Articular chondrocyte of knee joint (primary cell): ENCODE results near the gene DPH1. TPM values are rescaled to one million over a fixed set of nuclear protein-coding genes. Genes with fewer than 3 reads are reported as not detected.
A peak's percentile ranks its signal among the peaks of the same experiment; 100 is the strongest.

Source experiments
- small RNA-seq: library from RNA; depleted of rRNA; stranded (forward); fragments of <200 nt; gene quantifications from one replicate; pipeline ENCODE3, GENCODE V24; 2012
- total RNA-seq: library from RNA; depleted of rRNA; stranded (reverse); fragments of >200 nt; gene quantifications from 2 replicates; pipeline ENCODE4 v1.2.3, GENCODE V29; 2012

The DPH1 gene
- total RNA-seq, result 40.6 and 52.0 TPM in 2 replicates

DNA sequence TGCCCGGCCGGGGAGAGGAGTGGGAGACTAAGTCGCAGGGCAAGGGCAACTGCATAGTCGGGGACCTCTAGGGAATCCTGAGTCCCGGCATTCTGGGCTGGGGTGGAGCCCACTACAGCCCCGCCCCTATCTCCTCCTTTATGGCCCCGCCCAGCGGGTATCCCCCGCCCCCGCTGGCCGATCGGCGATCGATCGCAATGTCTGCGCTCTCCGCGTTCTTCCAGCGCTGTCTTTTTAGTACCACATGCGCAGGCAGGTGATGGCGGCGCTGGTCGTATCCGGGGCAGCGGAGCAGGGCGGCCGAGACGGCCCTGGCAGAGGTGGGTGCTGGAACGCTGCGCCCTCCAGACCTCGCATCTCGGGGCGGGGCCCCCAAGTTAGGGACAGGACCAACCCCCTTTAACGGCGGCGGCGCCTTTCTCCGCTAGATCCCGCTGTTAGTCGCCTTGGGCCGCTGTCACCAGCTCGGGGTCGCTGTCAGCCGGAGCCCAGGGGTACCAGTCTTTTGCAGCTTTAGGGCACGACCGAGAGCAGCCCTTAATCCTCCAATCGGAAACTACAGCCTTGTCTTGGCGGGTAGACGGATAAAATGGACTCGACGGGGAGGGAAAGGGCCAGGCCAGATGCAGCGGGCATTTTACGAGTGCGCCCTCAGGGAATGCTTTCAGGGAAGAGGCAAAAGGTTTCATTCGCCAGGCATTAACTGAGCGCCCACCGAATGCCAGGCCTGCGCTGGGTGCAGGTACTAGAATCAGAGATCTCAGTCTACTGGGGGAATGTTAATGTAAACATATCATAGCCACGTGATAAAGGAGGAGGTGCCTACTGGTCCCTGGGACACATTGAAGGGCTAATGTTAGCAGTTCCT is at the start of gene DPH1:
DPH1 (plus strand) TSS at position 243 of the 868 bp plus-strand sequence; CDS start at position 260, 17 bp downstream.

GRCh38 chr17:2025220-2025621 is 4.7 kb upstream of the DPH1 start, which contains the start of gene RTN4RL1:
Gene RTN4RL1, minus strand, starts transcription at chr17:2025334. Its CDS starts 469 bp downstream, at chr17:2024865.

DNA sequence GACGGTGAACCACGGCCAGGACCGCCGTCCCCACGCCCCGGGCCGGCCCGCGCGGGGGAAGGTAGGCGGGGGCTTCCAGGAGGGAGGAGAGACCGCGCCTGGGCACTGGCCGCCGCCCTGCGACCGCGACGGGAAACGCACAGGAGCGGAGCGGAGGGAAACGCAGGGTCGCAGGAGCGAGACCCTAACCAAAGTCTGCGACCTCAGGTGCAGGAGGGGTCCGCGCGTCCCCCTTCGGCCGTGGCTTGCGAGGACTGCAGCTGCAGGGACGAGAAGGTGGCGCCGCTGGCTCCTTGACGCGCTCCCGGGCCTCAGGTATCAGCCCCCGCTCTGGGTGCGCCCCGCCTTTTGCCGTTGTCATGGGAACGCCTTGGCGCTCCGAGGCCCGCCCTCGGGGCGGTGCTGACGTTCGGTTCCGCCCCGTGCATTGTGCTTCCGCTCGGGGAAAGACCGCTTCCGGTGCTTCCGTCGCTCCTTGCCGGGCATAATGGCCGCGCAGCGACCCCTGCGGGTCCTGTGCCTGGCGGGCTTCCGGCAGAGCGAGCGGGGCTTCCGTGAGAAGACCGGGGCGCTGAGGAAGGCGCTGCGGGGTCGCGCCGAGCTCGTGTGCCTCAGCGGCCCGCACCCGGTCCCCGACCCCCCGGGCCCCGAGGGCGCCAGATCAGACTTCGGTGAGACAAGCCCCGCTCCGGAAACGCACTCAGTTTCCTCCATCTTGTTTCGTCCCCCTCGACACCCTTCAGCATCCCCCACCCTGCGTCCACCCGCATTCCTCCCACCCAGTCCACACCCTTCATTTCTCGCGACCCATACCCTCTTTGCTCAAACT is 11.8 kb downstream of the DPH1 start, which contains the start of gene OVCA2:
OVCA2 (plus strand) TSS at position 462 of the 829 bp plus-strand sequence; CDS start at position 488, 26 bp downstream.

DNA sequence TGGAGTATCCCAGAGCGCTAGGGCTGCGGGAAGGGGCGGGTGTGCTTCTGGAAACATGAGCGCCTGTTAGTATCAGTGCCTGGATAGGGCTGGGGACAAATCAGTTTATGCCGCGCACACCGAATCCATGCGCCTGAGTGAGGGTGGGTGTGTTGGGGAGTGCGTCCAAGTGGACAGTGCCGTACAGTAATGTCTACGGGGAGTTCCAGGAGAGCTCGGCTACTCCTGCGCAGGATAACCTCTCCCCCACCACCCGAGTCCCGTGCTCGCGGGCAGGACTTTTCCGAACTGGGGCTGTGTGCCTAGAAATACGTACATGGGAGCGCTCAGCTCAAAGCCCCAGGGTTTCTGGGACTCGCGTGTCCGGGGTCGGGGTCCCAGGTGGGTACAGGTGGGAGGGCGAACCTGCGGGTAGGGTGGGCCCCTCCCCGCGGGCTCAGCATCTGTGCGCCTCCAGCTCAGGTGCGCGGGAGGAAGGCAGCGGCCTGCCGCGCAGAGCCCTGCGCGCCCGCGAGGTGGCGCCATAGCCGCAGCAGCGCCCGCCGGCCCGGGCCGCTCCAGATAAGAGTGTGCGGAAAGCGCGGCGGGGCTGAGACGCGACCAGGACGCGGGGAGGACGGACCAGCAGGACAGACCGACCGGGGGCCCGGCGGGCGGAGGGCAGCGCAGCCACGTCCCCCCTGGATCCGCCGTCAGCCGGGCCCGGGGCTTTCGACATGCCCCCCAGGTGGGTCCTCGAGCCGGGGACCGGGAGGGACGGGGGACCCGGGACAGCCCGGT is 24.7 kb downstream of the DPH1 start, which contains the start of gene HIC1:
HIC1 (plus strand) TSS at position 592 of the 780 bp plus-strand sequence. CDS start 1,588 bp downstream, outside the sequence.

Small RNA genes lying within 50 kb of the gene (small RNA-seq; reads per million reads assigned to genes)
- gene AC090617.9 (not detected), gene MIR132 (76.5 reads per million, percentile 97 among the genes with 10 or more reads in this experiment), gene MIR212 (3.7 reads per million, percentile 86 among the genes with 10 or more reads in this experiment), gene OVCA2 (not detected)

Other genes starting within 250 kb of the DPH1 start
- 11.2 and 11.8 TPM in 2 replicates for gene SMYD4, start 200.3 kb upstream of the DPH1 start, total RNA-seq
- gene RPA1, start 200.1 kb upstream of the DPH1 start, total RNA-seq, result 25.2 TPM in 2 replicates
- gene RTN4RL1, start 4.8 kb upstream of the DPH1 start, total RNA-seq, result 8.4 and 13.0 TPM in 2 replicates
- gene OVCA2, start 11.9 kb downstream of the DPH1 start, total RNA-seq, result 39.3 and 44.9 TPM in 2 replicates
- gene HIC1, start 24.9 kb downstream of the DPH1 start, total RNA-seq, result 7.6 and 12.9 TPM in 2 replicates